Loucy (cell line): ENCODE results near the gene ICOSLG.
"Not testable (repeated sequence)": the region's sequence is repeated elsewhere in the genome, so short reads cannot be mapped to it uniquely, and the experiment has no call there.

Source experiments
- H2AFZ ChIP-seq: fragments of 200-600 bp; sonication (generic); 2 replicates; pipeline ENCODE4 v1.6.0; 2016; ENCODE audit warnings: antibody characterized with exemption, mild to moderate bottlenecking, low read length, moderate library complexity
- H3F3A ChIP-seq: fragments of 200-600 bp; 2 replicates; pipeline ENCODE4 v1.6.0; 2016; ENCODE audit warnings: antibody characterized with exemption, low read depth, mild to moderate bottlenecking
- H3K27me3 ChIP-seq: fragments of 200-600 bp; sonication (generic); 2 replicates; pipeline ENCODE4 v1.6.1; 2014; ENCODE audit warnings: low read length, mild to moderate bottlenecking; ENCODE audit not compliant: insufficient read depth, poor library complexity, severe bottlenecking
- H3K36me3 ChIP-seq: fragments of 200-600 bp; sonication (generic); 2 replicates; pipeline ENCODE4 v1.6.1; 2016; ENCODE audit warnings: low read length; ENCODE audit not compliant: insufficient read depth
- H3K4me1 ChIP-seq: fragments of 200-600 bp; sonication (generic); 2 replicates; pipeline ENCODE4 v1.5.1; 2014; ENCODE audit warnings: low read length, mild to moderate bottlenecking; ENCODE audit not compliant: insufficient read depth, poor library complexity, severe bottlenecking
- H3K4me2 ChIP-seq: fragments of 200-600 bp; sonication (generic); 2 replicates; pipeline ENCODE4 v1.6.0; 2014; ENCODE audit warnings: antibody characterized with exemption, low read length, low read depth, mild to moderate bottlenecking; ENCODE audit not compliant: poor library complexity, severe bottlenecking
- H3K4me3 ChIP-seq: fragments of 200-600 bp; sonication (generic); 2 replicates; pipeline ENCODE4 v1.5.1; 2014; ENCODE audit warnings: low read length, mild to moderate bottlenecking, mixed read lengths; ENCODE audit not compliant: poor library complexity, severe bottlenecking
- H3K79me2 ChIP-seq: fragments of 200-600 bp; sonication (generic); 2 replicates; pipeline ENCODE4 v1.6.1; 2014; ENCODE audit warnings: low read length; ENCODE audit not compliant: insufficient read depth
- H3K9ac ChIP-seq: fragments of 200-600 bp; sonication (generic); 2 replicates; pipeline ENCODE4 v1.6.0; 2014; ENCODE audit warnings: mild to moderate bottlenecking, low read depth, low read length, moderate library complexity; ENCODE audit not compliant: poor library complexity, severe bottlenecking
- H3K9me2 ChIP-seq: fragments of 200-600 bp; sonication (generic); replicated peaks from 2 replicates; pipeline ENCODE4 v1.6.1; 2016; ENCODE audit warnings: low read depth, low read length, mixed read lengths
- H3K9me3 ChIP-seq: fragments of 200-600 bp; sonication (generic); 2 replicates; pipeline ENCODE4 v1.6.1; 2014; ENCODE audit warnings: mild to moderate bottlenecking, antibody characterized with exemption, low read length, low read depth; ENCODE audit not compliant: insufficient read depth
- H4K20me1 ChIP-seq: fragments of 200-600 bp; sonication (generic); 2 replicates; pipeline ENCODE4 v1.6.0; 2014; ENCODE audit warnings: antibody characterized with exemption, low read length, mild to moderate bottlenecking; ENCODE audit not compliant: insufficient read depth, poor library complexity, severe bottlenecking
- EZH2phosphoT487 ChIP-seq: fragments of 200-600 bp; IDR thresholded peaks from 2 replicates; pipeline ENCODE4 v1.6.1; 2018; ENCODE audit warnings: antibody characterized with exemption, mild to moderate bottlenecking, moderate library complexity, borderline replicate concordance
- TF ChIP-seq, protein P1 (sequence below): fragments of 200-600 bp; sonication (generic); conservative IDR thresholded peaks from 2 replicates; pipeline ENCODE4 v1.5.1; 2014; ENCODE audit warnings: mild to moderate bottlenecking, antibody characterized with exemption, low read length

ICOSLG gene

DNA sequence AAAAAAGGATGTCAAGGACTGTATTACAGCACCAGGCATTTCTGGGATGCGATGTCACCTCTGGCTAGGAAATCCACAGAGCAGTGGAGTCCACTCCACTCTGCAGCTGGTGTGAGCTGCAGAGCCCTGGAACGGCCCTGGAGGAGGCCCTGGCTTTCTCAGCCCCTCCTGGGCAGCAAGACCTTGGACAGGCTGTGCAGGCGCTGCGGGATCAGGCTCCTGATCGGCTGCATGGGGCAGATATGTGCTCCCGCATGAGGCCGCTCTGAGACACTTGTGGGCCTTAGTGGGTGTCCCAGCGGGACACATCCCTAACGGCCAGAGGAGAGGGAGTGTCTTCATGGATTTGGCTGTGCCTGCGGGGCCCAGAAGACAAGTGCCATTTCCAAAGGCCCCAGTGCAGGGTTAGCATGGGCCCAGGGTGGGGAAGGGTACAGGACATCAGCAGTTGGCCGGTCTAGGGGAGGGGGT is 14.8 kb upstream of the ICOSLG start:
- H2AFZ ChIP-seq = no peak overlapping the region
- no peak overlapping the region for H3K9ac ChIP-seq
- H3K4me1 ChIP-seq = no peaks in the 10 kb centered on the region
- no peak for TF ChIP-seq EZH2phosphoT487
- TF ChIP-seq, protein P1, sequence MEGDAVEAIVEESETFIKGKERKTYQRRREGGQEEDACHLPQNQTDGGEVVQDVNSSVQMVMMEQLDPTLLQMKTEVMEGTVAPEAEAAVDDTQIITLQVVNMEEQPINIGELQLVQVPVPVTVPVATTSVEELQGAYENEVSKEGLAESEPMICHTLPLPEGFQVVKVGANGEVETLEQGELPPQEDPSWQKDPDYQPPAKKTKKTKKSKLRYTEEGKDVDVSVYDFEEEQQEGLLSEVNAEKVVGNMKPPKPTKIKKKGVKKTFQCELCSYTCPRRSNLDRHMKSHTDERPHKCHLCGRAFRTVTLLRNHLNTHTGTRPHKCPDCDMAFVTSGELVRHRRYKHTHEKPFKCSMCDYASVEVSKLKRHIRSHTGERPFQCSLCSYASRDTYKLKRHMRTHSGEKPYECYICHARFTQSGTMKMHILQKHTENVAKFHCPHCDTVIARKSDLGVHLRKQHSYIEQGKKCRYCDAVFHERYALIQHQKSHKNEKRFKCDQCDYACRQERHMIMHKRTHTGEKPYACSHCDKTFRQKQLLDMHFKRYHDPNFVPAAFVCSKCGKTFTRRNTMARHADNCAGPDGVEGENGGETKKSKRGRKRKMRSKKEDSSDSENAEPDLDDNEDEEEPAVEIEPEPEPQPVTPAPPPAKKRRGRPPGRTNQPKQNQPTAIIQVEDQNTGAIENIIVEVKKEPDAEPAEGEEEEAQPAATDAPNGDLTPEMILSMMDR = no peak
- no peaks in the 10 kb centered on the region for H3K9me3 ChIP-seq
- no peaks in the 10 kb centered on the region for H3K36me3 ChIP-seq
- H3F3A ChIP-seq = no peaks in the 10 kb centered on the region
- no peak overlapping the region for H3K4me2 ChIP-seq
- no peak overlapping the region for H3K4me3 ChIP-seq
- H3K79me2 ChIP-seq = no peaks in the 10 kb centered on the region
- H4K20me1 ChIP-seq = no peaks in the 10 kb centered on the region
- H3K27me3 ChIP-seq = no peaks in the 10 kb centered on the region
- H3K9me2 ChIP-seq = no peaks in the 10 kb centered on the region

DNA sequence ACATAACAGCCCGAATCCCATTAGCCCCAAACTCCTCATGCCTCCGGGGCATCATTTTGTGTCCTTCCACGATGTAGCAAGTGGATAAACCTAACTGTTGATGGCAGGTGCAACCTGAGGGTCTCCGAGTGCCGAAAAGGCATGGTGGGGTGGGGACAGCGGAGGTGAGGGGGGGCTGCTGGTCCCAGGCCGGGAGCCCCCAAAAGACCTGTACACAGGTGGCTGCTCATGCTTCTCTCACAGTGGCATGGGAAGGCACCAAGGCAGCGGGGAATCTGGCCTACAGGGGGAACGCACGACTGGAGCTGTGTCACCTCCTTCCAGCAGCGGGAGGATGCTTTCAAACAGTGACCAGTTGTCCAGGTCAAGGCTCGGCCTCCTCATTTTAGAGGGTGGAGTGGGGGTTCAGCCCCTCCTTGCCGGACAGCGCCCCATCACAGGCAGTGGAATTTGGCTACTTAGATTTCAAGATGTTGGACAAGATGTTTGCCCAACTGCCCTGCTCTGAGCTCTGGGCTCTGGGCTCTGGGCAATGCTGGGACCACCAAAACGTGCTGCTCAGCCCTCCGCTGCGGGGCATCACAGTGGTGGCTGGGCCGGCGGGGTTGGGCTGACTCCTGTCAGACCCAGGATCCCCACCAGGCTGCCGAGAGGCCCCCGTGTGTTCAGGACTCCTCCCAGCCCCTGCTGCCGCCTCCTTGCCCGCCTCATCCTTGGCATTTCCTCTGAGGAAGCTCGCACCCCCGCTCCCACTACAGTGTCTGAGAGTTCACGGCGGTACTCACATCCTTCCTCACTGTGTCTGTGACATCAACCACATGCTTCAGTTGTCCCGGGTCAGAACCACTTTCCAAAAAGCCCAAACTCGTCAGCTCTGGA is 13.3 kb upstream of the ICOSLG start:
- no peaks in the 10 kb centered on the region for H3K79me2 ChIP-seq
- H2AFZ ChIP-seq = no peak overlapping the region
- no peaks in the 10 kb centered on the region for H3F3A ChIP-seq
- H3K4me3 ChIP-seq = no peak overlapping the region
- no peaks in the 10 kb centered on the region for H3K27me3 ChIP-seq
- H3K4me2 ChIP-seq = no peak overlapping the region
- no peaks in the 10 kb centered on the region for H3K36me3 ChIP-seq
- TF ChIP-seq, protein P1 = no peak
- TF ChIP-seq EZH2phosphoT487 = no peak
- no peaks in the 10 kb centered on the region for H4K20me1 ChIP-seq
- H3K9ac ChIP-seq = no peak overlapping the region
- H3K4me1 ChIP-seq = no peaks in the 10 kb centered on the region
- H3K9me2 ChIP-seq = no peaks in the 10 kb centered on the region
- H3K9me3 ChIP-seq = no peaks in the 10 kb centered on the region

DNA sequence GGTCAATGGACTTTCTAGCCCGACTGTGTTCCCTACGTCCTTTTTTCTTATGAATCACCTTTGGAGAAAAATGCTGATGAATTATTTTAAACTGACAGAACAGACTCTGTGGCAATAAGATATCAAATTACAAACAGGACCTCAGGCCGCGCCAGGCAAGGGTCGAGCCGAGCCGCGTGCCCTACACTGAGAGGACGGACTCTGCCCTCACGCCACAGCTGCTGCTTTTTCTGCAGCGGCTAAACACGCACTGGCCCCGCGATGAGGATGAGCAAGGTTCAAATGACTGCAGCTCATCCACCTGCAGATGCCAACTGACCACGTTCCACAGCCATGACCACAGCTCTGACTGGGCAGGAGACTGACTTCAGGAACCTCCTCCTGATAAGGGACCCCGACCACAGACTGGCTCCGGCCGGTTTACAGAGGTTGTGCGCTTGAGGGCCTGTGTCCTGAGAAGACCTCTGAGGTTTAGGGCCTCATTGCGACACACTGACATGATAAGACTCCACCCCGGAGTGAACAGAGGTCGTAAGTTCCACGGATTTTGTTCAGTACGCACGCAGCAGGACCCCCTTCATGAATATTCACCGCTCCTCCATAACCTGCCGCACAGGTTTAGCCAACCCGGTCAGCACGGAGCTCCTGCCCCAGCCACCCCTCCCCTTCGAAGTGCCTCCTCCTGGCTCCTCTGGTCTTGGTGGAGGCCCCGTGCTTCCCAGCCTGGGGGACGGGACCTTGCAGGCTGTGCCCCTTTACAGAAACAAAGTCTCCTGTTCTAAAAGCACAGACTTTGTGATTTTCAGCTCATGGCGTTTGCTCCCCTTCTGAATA is 8.7 kb upstream of the ICOSLG start:
- not testable (repeated sequence) for H3K9me2 ChIP-seq, H4K20me1 ChIP-seq, H3F3A ChIP-seq, H3K27me3 ChIP-seq, H3K36me3 ChIP-seq, H3K79me2 ChIP-seq, H3K9ac ChIP-seq, H3K4me1 ChIP-seq, H2AFZ ChIP-seq, H3K9me3 ChIP-seq, H3K4me2 ChIP-seq, H3K4me3 ChIP-seq

DNA sequence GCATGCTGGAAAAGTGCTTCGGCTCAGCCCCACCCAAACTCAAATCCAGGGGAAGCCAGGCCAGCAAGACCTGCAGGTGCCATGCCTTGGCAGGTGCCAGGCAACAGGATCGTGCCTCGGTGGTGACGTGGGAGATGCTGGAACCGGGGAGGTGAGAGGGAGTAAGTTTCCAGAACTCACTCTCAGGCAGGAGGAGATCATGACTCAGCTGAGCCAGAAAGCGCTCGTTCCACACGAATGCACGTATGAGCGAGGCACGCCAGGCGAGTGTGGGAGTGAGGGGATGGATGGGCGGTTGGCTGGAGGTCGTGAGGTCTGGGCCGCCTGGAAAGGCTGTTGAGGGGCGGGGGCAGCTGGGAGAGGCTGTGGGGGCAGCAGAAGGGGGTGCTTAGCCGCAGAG is 7.2 kb upstream of the ICOSLG start:
- H2AFZ ChIP-seq, H3K9me2 ChIP-seq, H3K9me3 ChIP-seq, H3K4me3 ChIP-seq, H3K9ac ChIP-seq, H3K79me2 ChIP-seq, H3K36me3 ChIP-seq, H3F3A ChIP-seq, H3K27me3 ChIP-seq, H3K4me2 ChIP-seq, H4K20me1 ChIP-seq, H3K4me1 ChIP-seq: not testable (repeated sequence)

DNA sequence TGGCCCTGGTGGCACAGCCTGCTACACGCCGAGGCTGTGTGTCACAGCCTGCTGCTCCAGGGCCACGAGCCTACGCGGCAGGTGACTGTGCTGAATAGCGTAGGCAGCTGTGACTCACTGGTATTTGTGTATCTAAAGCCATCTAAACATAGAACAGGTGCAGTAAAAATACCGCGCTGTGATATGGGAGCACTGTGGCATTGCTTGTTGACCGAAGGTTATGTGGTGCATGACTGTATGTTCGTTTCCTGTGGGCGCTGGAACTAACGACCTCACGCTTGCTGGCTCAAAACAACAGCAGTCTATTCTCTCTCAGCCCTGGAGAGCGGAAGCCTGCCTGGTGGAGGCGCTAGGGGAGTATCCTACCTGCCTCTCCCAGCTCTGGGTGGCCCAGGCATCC is 3.2 kb upstream of the ICOSLG start:
- H3K4me3 ChIP-seq, H3K9ac ChIP-seq, H2AFZ ChIP-seq, H4K20me1 ChIP-seq, H3K79me2 ChIP-seq, H3K27me3 ChIP-seq, H3K9me3 ChIP-seq, H3K4me1 ChIP-seq, H3K9me2 ChIP-seq, H3K4me2 ChIP-seq, H3F3A ChIP-seq, H3K36me3 ChIP-seq: not testable (repeated sequence)
